ENCODE measurements around the gene NKIRAS2. TPM values are rescaled to one million over a fixed set of nuclear protein-coding genes. Genes with fewer than 3 reads are reported as not detected.

The NKIRAS2 gene
- total RNA-seq, 2 donors from 2014 or later = 64.8 to 69.8 TPM

- H3K4me3 ChIP-seq = no peak overlapping the region
- TF ChIP-seq CTCF (IDR thresholded peaks at IDR 0.05) = no peak
- no peaks in the 10 kb centered on the region for H3K9me3 ChIP-seq
- no peak for DNase-seq (ENCODE audit: low spot score)
- H3K36me3 ChIP-seq = peaks cover 22% of the 10 kb centered on the region
- H3K27ac ChIP-seq = no peak overlapping the region
- peaks cover 0 to 17% of the 10 kb centered on the region in 2 donors for H3K4me1 ChIP-seq
- H3K27me3 ChIP-seq = no peaks in the 10 kb centered on the region
Observed at GRCh38 chr17:42026857-42027589, 7.1 kb downstream of the NKIRAS2 start.

DNA sequence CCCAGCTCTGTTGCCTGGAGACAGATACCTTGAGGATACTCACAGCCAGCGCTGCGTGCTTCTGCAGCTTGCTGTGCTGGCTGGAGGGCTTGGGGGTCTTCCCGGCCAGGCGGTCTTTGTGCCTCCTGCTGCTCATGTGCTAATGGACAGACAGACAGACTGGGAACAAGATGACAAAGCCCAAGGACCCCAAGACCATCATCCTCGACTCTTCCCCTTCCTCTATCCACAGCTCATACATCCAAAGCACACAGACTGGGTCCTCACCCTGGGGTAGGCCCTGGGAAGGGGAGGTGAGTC, 7.7 kb downstream of the NKIRAS2 start:
- H3K27me3 ChIP-seq = no peaks in the 10 kb centered on the region
- peaks cover 0 to 17% of the 10 kb centered on the region in 2 donors for H3K4me1 ChIP-seq
- no peak overlapping the region for H3K27ac ChIP-seq
- no peak for TF ChIP-seq CTCF (IDR thresholded peaks at IDR 0.05)
- H3K36me3 ChIP-seq = peaks cover 17% of the 10 kb centered on the region
- DNase-seq (ENCODE audit: low spot score) = no peak
- H3K4me3 ChIP-seq = no peak overlapping the region
- no peaks in the 10 kb centered on the region for H3K9me3 ChIP-seq

DNA sequence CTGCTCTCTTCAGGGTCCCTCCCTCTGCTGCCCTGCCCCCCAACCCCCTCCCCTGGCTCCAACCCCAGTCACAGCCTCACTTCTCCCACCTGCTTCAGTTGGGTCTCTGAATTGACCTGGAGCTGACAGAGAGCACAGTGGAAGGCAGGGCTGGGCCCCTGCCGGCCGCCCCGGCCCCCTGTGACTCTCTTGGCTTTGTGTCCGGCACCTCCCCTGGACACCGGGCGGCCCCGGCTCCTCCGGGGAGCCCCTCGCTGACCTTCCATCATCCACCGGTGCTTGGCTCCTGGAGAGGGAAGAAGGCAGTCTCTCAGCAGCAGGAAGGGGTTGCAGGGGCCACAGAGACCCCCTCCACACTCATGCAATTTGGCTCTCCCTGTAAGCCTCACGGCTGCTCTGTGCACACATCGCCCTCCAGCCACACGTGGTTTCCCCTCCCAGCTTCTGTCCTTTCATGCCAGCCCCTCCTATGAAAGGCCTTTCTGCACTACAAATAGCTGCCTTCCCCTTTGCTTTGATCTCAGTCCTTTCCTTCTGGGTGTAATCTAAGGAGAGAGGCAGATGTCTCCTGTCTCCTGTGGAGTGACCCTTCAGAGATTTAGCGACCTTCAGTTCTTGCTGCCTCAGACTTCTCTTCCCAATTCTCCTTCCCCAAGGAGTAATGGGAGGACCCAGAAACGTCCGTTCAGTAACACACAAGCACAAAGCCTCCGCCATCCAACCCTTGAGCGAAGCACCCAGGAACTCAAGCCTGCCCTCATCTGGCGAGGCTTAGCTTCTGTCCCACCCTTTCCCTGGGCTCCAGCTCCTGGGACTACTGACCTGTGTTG, 8.3 kb downstream of the NKIRAS2 start:
- DNase-seq (ENCODE audit: low spot score) = no peak
- TF ChIP-seq CTCF (IDR thresholded peaks at IDR 0.05) = no peak
- peaks cover 0 to 17% of the 10 kb centered on the region in 2 donors for H3K4me1 ChIP-seq
- H3K9me3 ChIP-seq = no peaks in the 10 kb centered on the region
- no peaks in the 10 kb centered on the region for H3K27me3 ChIP-seq
- no peak overlapping the region for H3K4me3 ChIP-seq
- H3K36me3 ChIP-seq = peaks cover 10% of the 10 kb centered on the region
- H3K27ac ChIP-seq = no peak overlapping the region

DNA sequence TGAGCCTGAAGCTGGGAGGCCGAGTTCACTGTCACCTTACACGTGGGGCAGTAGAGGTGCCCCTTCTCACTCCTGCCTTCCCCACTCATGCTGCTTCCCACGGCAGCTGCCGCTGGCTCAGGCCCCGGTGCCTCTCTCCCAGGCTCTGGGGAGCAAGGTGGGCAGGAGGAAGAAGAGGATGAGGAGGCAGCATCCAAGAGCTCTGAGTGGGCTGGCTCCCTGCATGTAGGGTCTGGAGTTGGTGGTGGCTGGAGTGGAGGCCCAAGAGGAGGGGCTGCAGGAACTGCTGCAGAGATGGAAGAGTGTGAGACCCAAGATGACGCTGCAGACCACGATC, 8.9 kb downstream of the NKIRAS2 start:
- Histone ChIP-seq H3K27ac (no peak overlapping the region), H3K4me3 (no peak overlapping the region), H3K4me1 (peaks cover 0 to 17% of the 10 kb centered on the region in 2 donors), H3K27me3 (no peaks in the 10 kb centered on the region), H3K36me3 (peaks cover 4% of the 10 kb centered on the region), H3K9me3 (no peaks in the 10 kb centered on the region)
- no peak for DNase-seq (ENCODE audit: low spot score)
- TF ChIP-seq CTCF (IDR thresholded peaks at IDR 0.05) = no peak

GRCh38 chr17:42031584-42031983, 11.7 kb downstream of the NKIRAS2 start:
- no peaks in the 10 kb centered on the region for H3K9me3 ChIP-seq
- no peak for DNase-seq (ENCODE audit: low spot score)
- H3K4me3 ChIP-seq = no peak overlapping the region

More at GRCh38 chr17:42031584-42031983, 11.7 kb downstream of the NKIRAS2 start:
- H3K27ac ChIP-seq = no peak overlapping the region
- no peak for TF ChIP-seq CTCF (IDR thresholded peaks at IDR 0.05)
- H3K36me3 ChIP-seq = no peaks in the 10 kb centered on the region
- no peaks in the 10 kb centered on the region for H3K27me3 ChIP-seq
- H3K4me1 ChIP-seq = no peaks in the 10 kb centered on the region
